IMR-90 (cell line): Measurements from ENCODE around the gene PI4KA. TPM values are rescaled to one million over a fixed set of nuclear protein-coding genes. Genes with fewer than 3 reads are reported as not detected.

Experiments used
- ATAC-seq: fragments of 200-7000 bp; cut with Tn5 transposase; 2 replicates; pipeline ENCODE4 v1.9.1; 2020; ENCODE audit warnings: low read depth, mild to moderate bottlenecking, moderate library complexity
- BruUV-seq: library from RNA; stranded (reverse); fragments of 400-500 nt; replicated peaks from 2 replicates; lab custom pipeline; 2021; lab: Mats Ljungman, UMichigan
- CTCF ChIA-PET: fragments of 300-600 bp; formaldehyde crosslinking; extraction: SDS; loops from one replicate; lab custom pipeline; 2021; ENCODE audit warnings: antibody characterized with exemption; lab: Yijun Ruan, JAX
- POLR2A ChIA-PET: fragments of 300-600 bp; sonication (Branson Sonifier 250); formaldehyde crosslinking; loops from one replicate; lab custom pipeline; 2022; ENCODE audit warnings: antibody characterized with exemption; ENCODE audit not compliant: unreplicated experiment; lab: Charles Lee
- DNase-seq: peaks from one replicate; pipeline ENCODE4 v3.0.0; 2013
- H2AFZ ChIP-seq: replicated peaks from 2 replicates; pipeline ENCODE3; 2013; ENCODE audit warnings: low read length, mild to moderate bottlenecking; ENCODE audit not compliant: poor library complexity
- H2AK5ac ChIP-seq: 2 replicates; pipeline ENCODE4 v1.6.1; 2013; ENCODE audit warnings: low read depth, low read length, inconsistent platforms
- H2AK9ac ChIP-seq: replicated peaks from 2 replicates; pipeline ENCODE3; 2013; ENCODE audit warnings: mild to moderate bottlenecking, low read depth, low read length, moderate library complexity; ENCODE audit not compliant: poor library complexity
- H2BK120ac ChIP-seq: 2 replicates; pipeline ENCODE4 v1.6.1; 2013; ENCODE audit warnings: low read depth, low read length, inconsistent platforms
- H2BK15ac ChIP-seq: 3 replicates; pipeline ENCODE4 v1.6.1; 2013; ENCODE audit warnings: low read depth, low read length, inconsistent platforms
- H2BK20ac ChIP-seq: 2 replicates; pipeline ENCODE4 v1.6.1; 2013; ENCODE audit warnings: low read depth, mild to moderate bottlenecking, inconsistent platforms, low read length, moderate library complexity
- H2BK5ac ChIP-seq: 2 replicates; pipeline ENCODE4 v1.6.1; 2013; ENCODE audit warnings: mild to moderate bottlenecking, low read depth, low read length, inconsistent platforms; ENCODE audit not compliant: poor library complexity, severe bottlenecking
- H3K14ac ChIP-seq: replicated peaks from 2 replicates; pipeline ENCODE4 v1.6.1; 2013; ENCODE audit warnings: low read depth, low read length, inconsistent platforms
- H3K18ac ChIP-seq: 2 replicates; pipeline ENCODE4 v1.6.1; 2013; ENCODE audit warnings: low read depth, low read length, control low read depth
- H3K23ac ChIP-seq: 2 replicates; pipeline ENCODE4 v1.6.1; 2013; ENCODE audit warnings: low read depth, low read length, inconsistent platforms
- H3K27ac ChIP-seq: 2 replicates; pipeline ENCODE4 v1.5.1; 2013; ENCODE audit warnings: mild to moderate bottlenecking, control low read depth, low read length; ENCODE audit not compliant: insufficient read depth
- H3K27me3 ChIP-seq: 2 replicates; pipeline ENCODE4 v1.6.1; 2013; ENCODE audit warnings: low read length; ENCODE audit not compliant: control insufficient read depth, insufficient read depth
- H3K36me3 ChIP-seq: 2 replicates; pipeline ENCODE4 v1.6.1; 2013; ENCODE audit warnings: low read length, mixed read lengths; ENCODE audit not compliant: control insufficient read depth, insufficient read depth
- H3K4ac ChIP-seq: 2 replicates; pipeline ENCODE4 v1.6.1; 2013; ENCODE audit warnings: low read depth, low read length, inconsistent platforms
- H3K4me1 ChIP-seq: 2 replicates; pipeline ENCODE4 v1.6.1; 2013; ENCODE audit warnings: low read length, mixed read lengths; ENCODE audit not compliant: control insufficient read depth, insufficient read depth
- H3K4me2 ChIP-seq: 2 replicates; pipeline ENCODE4 v1.6.1; 2013; ENCODE audit warnings: low read depth, mild to moderate bottlenecking, control low read depth, low read length, moderate library complexity
- H3K4me3 ChIP-seq: 2 replicates; pipeline ENCODE4 v1.5.1; 2013; ENCODE audit warnings: low read depth, mild to moderate bottlenecking, control low read depth, low read length, moderate library complexity; ENCODE audit not compliant: insufficient read depth
- H3K56ac ChIP-seq: 2 replicates; pipeline ENCODE4 v1.6.1; 2013; ENCODE audit warnings: low read length, inconsistent platforms; ENCODE audit not compliant: insufficient read depth; ENCODE audit errors: extremely low read depth
- H3K79me1 ChIP-seq, 2 experiments: 2 replicates each; pipeline ENCODE4 v1.6.1; 2013; ENCODE audit warnings: low read length in 2 of 2, inconsistent platforms in 1 of 2, low read depth in 1 of 2
- H3K9ac ChIP-seq: 2 replicates; pipeline ENCODE4 v1.6.1; 2013; ENCODE audit warnings: low read depth, low read length, control low read depth
- H3K9me1 ChIP-seq: 2 replicates; pipeline ENCODE4 v1.6.1; 2013; ENCODE audit warnings: low read length, inconsistent platforms; ENCODE audit not compliant: insufficient read depth
- H3K9me3 ChIP-seq: 2 replicates; pipeline ENCODE4 v1.6.1; 2013; ENCODE audit warnings: low read length; ENCODE audit not compliant: control insufficient read depth, insufficient read depth
- H4K20me1 ChIP-seq: 2 replicates; pipeline ENCODE4 v1.6.1; 2013; ENCODE audit warnings: low read length, inconsistent platforms; ENCODE audit not compliant: insufficient read depth
- H4K5ac ChIP-seq: 2 replicates; pipeline ENCODE4 v1.6.1; 2013; ENCODE audit warnings: mild to moderate bottlenecking, low read depth, low read length, control low read depth
- H4K8ac ChIP-seq, 2 experiments: 2 replicates each; pipeline ENCODE4 v1.6.1; 2013; ENCODE audit warnings: low read depth in 2 of 2, low read length in 2 of 2, control low read depth in 1 of 2, inconsistent platforms in 1 of 2
- H4K91ac ChIP-seq: 2 replicates; pipeline ENCODE4 v1.6.1; 2013; ENCODE audit warnings: low read depth, low read length, inconsistent platforms; ENCODE audit not compliant: insufficient read depth
- CEBPB ChIP-seq: IDR thresholded peaks from 2 replicates; pipeline ENCODE4 v1.6.1; 2012; ENCODE audit warnings: low read depth, low read length, improper control_type of control experiment
- FOS ChIP-seq: fragments of 150-350 bp; IDR thresholded peaks from 2 replicates; pipeline ENCODE4 v1.6.1; 2016; ENCODE audit warnings: low read depth, low read length
- WGBS, 2 experiments: methylation state at CpG; one replicate each; pipeline versions ENCODE4 v1.1.5 to v1.1.7; 2013; ENCODE audit warnings: missing lambda C conversion rate in 2 of 2; ENCODE audit not compliant: insufficient read length in 1 of 2; ENCODE audit errors: extremely low coverage in 2 of 2; 5-methylcytosine and 5-hydroxymethylcytosine counted together
- dilution Hi-C: fragments of 300-500 bp; cut with HindIII; formaldehyde crosslinking; loops from one replicate; pipeline ENCODE4 v1.14.3; 2018; ENCODE audit warnings: low sequenced_read_pairs; ENCODE audit not compliant: unreplicated experiment
- in situ Hi-C: fragments of 300-500 bp; cut with MboI; formaldehyde crosslinking; loops from 3 replicates; pipeline ENCODE4 v1.14.3; 2019; ENCODE audit warnings: low sequenced_read_pairs, inconsistent platforms, mixed read lengths
- intact Hi-C: fragments of 100-400 bp; cut with micrococcal nuclease; formaldehyde crosslinking; loops from 2 replicates; pipeline ENCODE4 v1.10.0; 2022
- polyA plus RNA-seq, 3 experiments: library from polyadenylated mRNA; depleted of rRNA; stranded (reverse); fragments of >200 nt; gene quantifications; 2 replicates each; pipeline ENCODE4 v1.2.3, GENCODE V29; 2012; ENCODE audit warnings: low replicate concordance in 1 of 3
- total RNA-seq: library from RNA; depleted of rRNA; stranded (reverse); fragments of >200 nt; gene quantifications from 2 replicates; pipeline ENCODE4 v1.2.3, GENCODE V29; 2012

PI4KA gene
- total and polyA plus RNA-seq, 2 of the 4 experiments (the other 2 are of a cell fraction) = 16.8 to 35.5 TPM

- TF ChIP-seq CEBPB = no peak
- TF ChIP-seq FOS = no peak
- Histone ChIP-seq H2BK15ac (no peak overlapping the region), H3K9me3 (no peaks in the 10 kb centered on the region), H4K8ac (no peak overlapping the region), H2AK5ac (no peak overlapping the region), H3K14ac (no peak overlapping the region), H3K4me2 (no peak overlapping the region), H4K91ac (no peak overlapping the region), H2BK120ac (no peak overlapping the region), H2BK20ac (no peak overlapping the region), H3K4ac (no peak overlapping the region), H2AK9ac (no peak overlapping the region), H3K79me1 (0 out of 4 replicates have a peak, but pooled peaks cover 0 to 3% of the 10 kb centered on the region in 2 experiments), H2AFZ (no peak overlapping the region), H3K36me3 (peaks cover 58% of the 10 kb centered on the region), H4K5ac (no peak overlapping the region), H3K23ac (no peak overlapping the region), H3K56ac (no peak overlapping the region), H3K27ac (no peak overlapping the region), H3K4me3 (no peak overlapping the region), H3K9ac (no peak overlapping the region), H2BK5ac (no peak overlapping the region), H3K4me1 (no peaks in the 10 kb centered on the region), H3K27me3 (no peaks in the 10 kb centered on the region), H3K9me1 (peaks cover 4% of the 10 kb centered on the region; the same call in 1 of the 2 replicates), H3K18ac (no peak overlapping the region), H4K20me1 (no peaks in the 10 kb centered on the region)
- in situ Hi-C loops = no loop called here
- WGBS, 2 experiments = 96% methylated on average over 6 of the region's 10 CpGs; no CpG with 5 or more reads in 1 of the 2 experiments
- CTCF ChIA-PET = interaction anchor here (0.5 kb wide), 1 partner anchor 777 kb away, joined by 3 read pairs; no protein-coding TSS in a partner anchor
- BruUV-seq = no TSS peak
- ATAC-seq = no peak
- POLR2A ChIA-PET = no interaction called here
- intact Hi-C loops = no loop called here
- no peak for DNase-seq
- dilution Hi-C loops = no loop called here
These were observed 59.6 kb downstream of the PI4KA start for GRCh38 chr22:20798974-20799373.
